Gastrocnemius medialis (tissue), 4 donors: ENCODE data around the gene LANCL2. TPM values are rescaled to one million over a fixed set of nuclear protein-coding genes. Genes with fewer than 3 reads are reported as not detected.

Experiments
- ATAC-seq, 2 donors: fragments of 150-250 bp; one replicate each; pipeline ENCODE4 v1.9.1; 2016
- DNase-seq, 2 donors: peaks; one replicate each; pipeline ENCODE4 v3.0.0-alpha.2; 2019
- H3K27ac ChIP-seq, 4 donors: fragments of 200-600 bp; sonication (generic); 1 replicate in 1 of 4; 2 replicates in 3 of 4; pipeline ENCODE4 v1.5.1; 2016 to 2018; ENCODE audit warnings: mild to moderate bottlenecking in 2 of 4, moderate library complexity in 1 of 4
- H3K27me3 ChIP-seq, 3 donors: fragments of 200-600 bp; sonication (generic) in 2 of 3; 1 replicate in 1 of 3; 2 replicates in 2 of 3; pipeline versions ENCODE4 v1.5.1 to v1.6.0; 2016 to 2019; ENCODE audit warnings: mild to moderate bottlenecking in 1 of 3, moderate library complexity in 1 of 3
- H3K36me3 ChIP-seq, 2 donors: fragments of 200-600 bp; sonication (generic) in 1 of 2; one replicate each; pipeline ENCODE4 v1.5.1; 2017 to 2018
- H3K4me1 ChIP-seq, 2 donors: fragments of 200-600 bp; sonication (generic) in 1 of 2; one replicate each; pipeline ENCODE4 v1.5.1; 2016 to 2017; ENCODE audit warnings: mild to moderate bottlenecking in 2 of 2
- H3K4me3 ChIP-seq, 4 donors: fragments of 200-600 bp; sonication (generic) in 3 of 4; 1 replicate in 1 of 4; 2 replicates in 3 of 4; pipeline ENCODE4 v1.5.1; 2016 to 2019; ENCODE audit warnings: mild to moderate bottlenecking in 2 of 4
- H3K9me3 ChIP-seq, 3 donors: fragments of 200-600 bp; sonication (generic) in 2 of 3; 1 replicate in 1 of 3; 2 replicates in 2 of 3; pipeline ENCODE4 v1.5.1; 2016 to 2019
- CTCF ChIP-seq, 5 experiments: fragments of 450-650 bp in 3 of 5; fragments of 200-600 bp in 2 of 5; sonication (generic) in 2 of 5; IDR thresholded peaks in 4 of 5; conservative IDR thresholded peaks in 1 of 5; 1 replicate in 4 of 5; 2 replicates in 1 of 5; pipeline ENCODE4 v1.5.1; 2016 to 2019; ENCODE audit warnings: antibody characterized with exemption in 5 of 5, mild to moderate bottlenecking in 3 of 5, moderate library complexity in 3 of 5
- POLR2A ChIP-seq, 2 donors: fragments of 450-650 bp; IDR thresholded peaks; one replicate each; pipeline ENCODE4 v1.6.1; 2017; ENCODE audit warnings: antibody characterized with exemption in 2 of 2, mild to moderate bottlenecking in 2 of 2, moderate library complexity in 2 of 2
- in situ Hi-C, 4 donors: fragments of 200-750 bp; cut with MboI; loops; one replicate each; pipeline versions ENCODE4 v1.15.0 to v1.8.0; 2017; ENCODE audit warnings: low sequenced_read_pairs in 4 of 4
- intact Hi-C: fragments of 100-400 bp; cut with DNase I; formaldehyde crosslinking; loops from one replicate; pipeline ENCODE4 v1.15.1; 2023; ENCODE audit warnings: low total_unique reads
- total RNA-seq, 4 donors: library from RNA; depleted of rRNA; stranded (reverse); fragments of >200 nt; gene quantifications; one replicate each; pipeline versions ENCODE4 v1.1.0 to v1.2.3, GENCODE V29; 2016

Gene LANCL2
- total RNA-seq, 4 donors from 2014 or later = 5.1 to 13.0 (median 7.4) TPM

- Histone ChIP-seq H3K9me3 (no peaks in the 10 kb centered on the region), H3K4me3 (no peak overlapping the region), H3K36me3 (no peaks in the 10 kb centered on the region), H3K27ac (no peak overlapping the region), H3K4me1 (peaks cover 13 to 16% of the 10 kb centered on the region in 2 donors), H3K27me3 (no peaks in the 10 kb centered on the region)
- DNase-seq (no peak), ATAC-seq (no peak)
- in situ Hi-C loops (no loop called here), intact Hi-C loops (no loop called here)
- no peak for TF ChIP-seq CTCF (IDR thresholded peaks at IDR 0.05 in 4 of 5, conservative IDR thresholded peaks at IDR 0.05 in 1 of 5)
- no peak for TF ChIP-seq POLR2A (IDR thresholded peaks at IDR 0.05)
Observed at GRCh38 chr7:55483046-55483445, 117.9 kb downstream of the LANCL2 start.

Other genes starting within 250 kb of the LANCL2 start
- gene VOPP1, start 207.2 kb downstream of the LANCL2 start, total RNA-seq = 10 to 100 TPM; 17.3 to 27.9 (median 26.5) TPM